Activated T-cell treated with anti-CD3 and anti-CD28 coated beads, Interleukin-2, amount 50 U/mL, for 48 hours (primary cell): ENCODE measurements around the gene YTHDF2.

ENCODE experiments used
- DNase-seq, 2 experiments: peaks; one replicate each; pipeline ENCODE4 v3.0.0-alpha.2; 2020

Gene YTHDF2

GRCh38 chr1:28803662-28804061 is 66.9 kb downstream of the YTHDF2 start:
- no peak for DNase-seq

DNA sequence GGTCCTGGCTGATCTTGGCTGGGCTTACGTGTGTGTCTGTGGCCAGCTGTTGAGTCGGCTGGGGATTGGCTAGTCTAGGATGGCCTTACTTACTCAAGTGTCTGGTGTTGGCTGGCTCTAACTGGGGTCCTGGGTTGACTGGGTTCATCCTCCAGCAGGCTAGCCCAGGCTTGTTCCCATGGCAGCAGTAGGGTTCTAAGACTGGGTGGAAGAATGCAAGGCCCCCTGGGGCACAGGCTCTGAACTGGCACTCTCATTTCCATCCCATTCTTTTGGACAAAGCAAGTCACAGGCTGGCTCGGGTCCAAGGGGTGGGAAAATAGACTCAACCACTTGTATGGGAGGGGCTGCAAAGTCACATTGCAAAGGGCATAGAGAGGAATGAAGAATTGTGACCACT is 67.3 kb downstream of the YTHDF2 start:
- DNase-seq: no peak

DNA sequence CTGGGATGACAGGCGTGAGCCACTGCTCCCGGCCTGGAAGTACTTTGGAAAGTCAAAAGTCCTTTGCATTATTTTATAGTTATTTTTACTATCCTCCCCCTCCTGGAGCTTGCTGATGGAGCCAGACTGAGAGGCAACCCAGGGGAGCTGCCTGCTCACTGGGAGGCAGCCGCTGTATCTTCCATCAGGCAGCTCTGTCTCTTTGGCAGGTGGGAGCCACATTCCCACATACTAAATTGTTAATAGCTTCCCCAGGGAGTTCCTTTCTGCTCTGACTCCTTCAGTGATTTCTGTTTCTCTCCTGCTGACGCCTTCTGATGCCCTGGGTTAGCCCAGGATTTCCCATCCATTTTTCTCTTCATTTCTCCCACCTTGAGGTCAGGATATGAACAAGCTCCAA is 70.3 kb downstream of the YTHDF2 start:
- DNase-seq: no peak

GRCh38 chr1:28807986-28808385 is 71.2 kb downstream of the YTHDF2 start:
- DNase-seq: no peak

DNA sequence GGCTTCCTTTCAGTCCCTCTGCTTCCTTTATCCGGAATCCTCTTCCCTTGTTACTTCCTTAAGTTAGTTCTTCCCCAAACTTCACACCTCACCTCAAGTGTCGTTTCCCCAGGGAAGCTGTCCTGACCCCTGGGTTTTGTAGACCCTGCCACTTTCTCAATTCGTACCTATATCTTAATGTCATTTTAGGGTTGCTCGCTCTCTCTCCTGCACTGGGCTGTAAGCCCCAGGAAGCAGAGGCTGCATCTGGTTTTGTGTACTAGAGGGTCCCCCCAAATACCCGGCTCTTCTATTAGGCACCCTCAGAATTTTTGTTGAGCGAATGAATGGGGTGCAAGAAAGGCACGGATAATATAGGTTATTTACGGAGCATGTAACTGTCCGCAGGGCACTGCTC is 74.6 kb downstream of the YTHDF2 start:
- no peak for DNase-seq

DNA sequence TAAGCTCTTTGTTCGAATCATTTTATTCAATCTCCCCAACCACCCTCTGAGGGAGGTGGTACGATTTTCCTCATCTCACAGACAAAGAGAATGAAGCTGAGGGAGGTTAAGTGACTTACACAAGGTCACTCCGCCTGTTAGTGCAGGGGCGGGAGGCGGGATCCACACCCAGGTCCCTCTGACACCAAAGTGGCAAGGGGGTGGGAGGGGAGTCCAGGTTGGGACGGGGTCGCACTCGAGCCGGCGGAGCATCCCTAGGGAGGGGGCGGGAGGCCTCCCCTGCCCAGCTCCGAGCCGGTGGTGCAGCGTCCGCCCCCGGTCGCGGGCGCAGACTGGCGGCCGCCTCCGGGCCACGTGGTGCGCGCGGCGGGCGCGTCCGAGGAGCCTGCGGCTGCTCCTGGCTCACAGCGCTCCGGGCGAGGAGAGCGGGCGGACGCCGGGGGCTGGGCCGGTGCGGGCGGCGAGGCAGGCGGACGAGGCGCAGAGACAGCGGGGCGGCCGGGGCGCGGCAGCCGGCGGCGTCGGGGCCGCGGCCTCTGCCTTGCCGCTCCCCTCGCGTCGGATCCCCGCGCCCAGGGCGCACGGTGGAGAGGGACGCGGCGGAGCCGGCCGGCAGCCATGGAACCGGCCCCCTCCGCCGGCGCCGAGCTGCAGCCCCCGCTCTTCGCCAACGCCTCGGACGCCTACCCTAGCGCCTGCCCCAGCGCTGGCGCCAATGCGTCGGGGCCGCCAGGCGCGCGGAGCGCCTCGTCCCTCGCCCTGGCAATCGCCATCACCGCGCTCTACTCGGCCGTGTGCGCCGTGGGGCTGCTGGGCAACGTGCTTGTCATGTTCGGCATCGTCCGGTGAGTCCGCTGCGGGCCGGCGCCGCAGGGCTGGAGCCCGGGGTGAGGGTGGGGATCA is 75.3 kb downstream of the YTHDF2 start, which contains the start of gene OPRD1:
Gene OPRD1, plus strand, starts transcription at position 405 of the 903 bp plus-strand sequence. Its CDS starts 214 bp downstream, at position 619.
- peak; percentile 19 to 32 for DNase-seq

DNA sequence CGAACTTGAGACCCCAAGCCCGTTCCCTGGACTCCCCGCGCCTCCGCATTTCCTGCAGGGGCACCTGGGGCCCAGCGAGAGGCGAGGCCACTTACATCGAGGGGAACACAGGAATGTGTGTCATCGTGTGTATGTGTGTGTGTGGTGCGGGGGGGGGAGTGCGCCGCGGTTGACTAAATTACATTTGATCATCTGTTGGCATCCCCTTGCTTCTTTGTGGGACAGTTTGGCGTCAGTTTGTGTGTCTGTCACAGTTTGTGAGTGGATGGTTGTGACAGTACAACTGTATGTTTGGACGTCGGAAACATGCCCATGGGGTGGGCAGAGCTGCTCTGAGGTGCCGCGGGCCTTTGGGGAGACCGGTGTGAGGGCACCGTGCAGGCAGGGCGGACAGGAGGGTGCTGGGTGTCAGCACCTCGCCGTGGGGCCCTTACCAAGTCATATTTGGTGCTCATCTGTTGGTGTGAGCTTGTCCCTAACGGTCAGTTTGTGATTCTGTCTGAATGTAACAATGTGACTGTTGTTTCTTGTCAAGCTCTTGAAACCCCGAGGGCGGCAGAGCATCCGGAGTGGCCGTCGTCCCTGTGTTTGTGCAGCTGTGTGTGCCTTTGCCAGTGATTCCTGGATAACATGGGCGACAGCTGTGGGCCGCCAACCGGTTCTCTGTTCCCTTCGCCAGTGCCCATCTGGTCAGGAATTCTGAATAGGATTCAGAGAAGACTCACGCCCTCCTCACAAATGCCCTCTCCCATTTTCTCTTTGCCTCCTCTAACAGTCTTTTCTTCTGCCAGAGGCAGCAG is 76.1 kb downstream of the YTHDF2 start:
- peak; percentile 18 to 24 for DNase-seq

DNA sequence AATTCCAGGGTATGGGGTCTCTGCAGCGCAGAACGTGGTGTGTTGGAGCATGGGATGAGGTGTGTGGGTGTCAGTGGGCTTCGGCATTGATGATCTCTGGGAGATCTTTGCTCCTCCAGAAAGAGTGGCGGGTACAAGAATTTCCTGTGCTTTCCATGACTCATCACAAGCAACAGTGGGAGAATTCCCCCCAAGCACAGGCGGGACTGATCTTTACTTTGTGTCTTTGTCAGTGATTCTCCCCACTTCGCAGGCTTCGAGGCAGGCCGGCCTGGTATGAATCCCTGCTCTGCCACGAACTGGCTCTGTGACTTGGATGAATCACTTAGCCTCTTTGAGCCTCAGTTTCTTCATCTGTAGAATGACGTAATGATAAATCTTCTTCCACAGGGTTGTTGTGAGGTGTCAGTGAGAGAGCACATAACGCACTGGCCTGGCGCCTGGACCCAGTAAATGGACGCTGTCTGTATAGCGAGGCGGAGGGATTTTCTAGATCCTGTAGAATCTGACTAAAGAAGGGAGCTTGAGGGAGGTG is 77.3 kb downstream of the YTHDF2 start:
- DNase-seq: no peak

DNA sequence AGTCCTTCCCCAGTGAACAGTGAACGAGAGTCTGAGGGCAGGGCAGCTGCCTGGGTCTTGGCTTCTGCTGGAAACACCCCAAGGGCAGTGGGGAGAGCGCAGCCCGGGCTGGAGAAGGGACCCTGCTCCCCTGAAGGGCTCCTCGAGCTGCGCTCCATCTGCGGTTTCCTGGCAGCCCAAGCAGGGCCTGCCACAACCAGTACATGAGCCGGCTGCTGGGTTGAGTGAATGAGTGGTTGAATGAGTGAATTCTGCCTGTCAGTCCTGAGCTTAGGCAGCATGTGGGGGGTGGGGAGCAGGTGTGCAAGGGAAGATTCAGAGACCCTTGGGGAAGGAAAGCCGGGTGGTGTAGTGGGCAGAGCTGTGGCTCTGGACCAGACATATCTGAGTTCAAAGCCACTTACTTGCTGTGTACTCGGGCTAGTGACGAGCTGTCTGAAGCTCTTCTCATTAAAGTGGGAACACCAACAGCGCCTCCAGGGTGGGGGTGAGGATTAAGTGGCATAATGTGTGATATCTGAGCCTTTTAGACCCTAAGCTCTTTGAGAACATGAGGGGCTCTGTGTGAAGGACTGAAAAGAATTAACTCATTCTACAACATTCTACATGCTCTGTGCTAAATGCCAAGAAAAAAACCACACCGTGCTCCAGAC is 78.9 kb downstream of the YTHDF2 start:
- DNase-seq: peak in 1 of 2 experiments; percentile 22

DNA sequence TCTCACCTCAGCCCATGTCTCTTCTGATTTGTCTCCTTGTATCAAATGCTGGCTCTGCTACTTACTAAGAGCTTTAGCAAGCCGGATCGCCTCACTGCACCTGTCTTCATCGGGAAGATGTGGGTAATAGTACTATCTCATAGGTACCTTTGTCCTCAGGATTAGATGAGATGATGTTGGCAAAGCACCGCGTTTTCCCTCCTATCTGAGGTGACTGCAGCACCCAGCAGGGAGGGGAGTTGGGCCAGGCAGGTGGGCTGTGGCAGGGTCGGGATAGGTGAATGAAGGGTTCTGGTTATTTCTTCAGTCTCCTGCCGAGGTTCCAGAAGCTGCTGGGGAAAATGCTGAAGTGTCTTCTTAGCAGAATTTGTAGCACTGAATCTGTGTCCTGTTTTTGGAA is 80.4 kb downstream of the YTHDF2 start:
- DNase-seq: no peak

GRCh38 chr1:28819020-28819419 is 82.3 kb downstream of the YTHDF2 start:
- DNase-seq: no peak
